ENCODE data around the gene SH3PXD2A. TPM values are rescaled to one million over a fixed set of nuclear protein-coding genes. Genes with fewer than 3 reads are reported as not detected.

Gene SH3PXD2A
- total and polyA plus RNA-seq, 12 donors: 6.9 to 44.9 (median 34.4) TPM

GRCh38 chr10:103722632-103723031 lies 132.7 kb downstream of the SH3PXD2A start:
- Histone ChIP-seq H3K27ac (no peak overlapping the region), H3K27me3 (no peaks in the 10 kb centered on the region), H3K4me1 (peaks cover 0 to 27% (median 5%) of the 10 kb centered on the region in 9 donors), H3K36me3 (peaks cover 0 to 49% (median 7%) of the 10 kb centered on the region in 9 donors), H3K4me3 (no peak overlapping the region), H3K9me3 (no peaks in the 10 kb centered on the region)
- 81 to 89% methylated on average over 7 of the region's 7 CpGs for WGBS, 2 donors
- ATAC-seq: no peak
- TF ChIP-seq, protein P1, sequence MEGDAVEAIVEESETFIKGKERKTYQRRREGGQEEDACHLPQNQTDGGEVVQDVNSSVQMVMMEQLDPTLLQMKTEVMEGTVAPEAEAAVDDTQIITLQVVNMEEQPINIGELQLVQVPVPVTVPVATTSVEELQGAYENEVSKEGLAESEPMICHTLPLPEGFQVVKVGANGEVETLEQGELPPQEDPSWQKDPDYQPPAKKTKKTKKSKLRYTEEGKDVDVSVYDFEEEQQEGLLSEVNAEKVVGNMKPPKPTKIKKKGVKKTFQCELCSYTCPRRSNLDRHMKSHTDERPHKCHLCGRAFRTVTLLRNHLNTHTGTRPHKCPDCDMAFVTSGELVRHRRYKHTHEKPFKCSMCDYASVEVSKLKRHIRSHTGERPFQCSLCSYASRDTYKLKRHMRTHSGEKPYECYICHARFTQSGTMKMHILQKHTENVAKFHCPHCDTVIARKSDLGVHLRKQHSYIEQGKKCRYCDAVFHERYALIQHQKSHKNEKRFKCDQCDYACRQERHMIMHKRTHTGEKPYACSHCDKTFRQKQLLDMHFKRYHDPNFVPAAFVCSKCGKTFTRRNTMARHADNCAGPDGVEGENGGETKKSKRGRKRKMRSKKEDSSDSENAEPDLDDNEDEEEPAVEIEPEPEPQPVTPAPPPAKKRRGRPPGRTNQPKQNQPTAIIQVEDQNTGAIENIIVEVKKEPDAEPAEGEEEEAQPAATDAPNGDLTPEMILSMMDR (IDR thresholded peaks at IDR 0.05): no peak
- no peak for DNase-seq
- intact Hi-C loops (cut with DNase I): no loop called here

GRCh38 chr10:103720964-103721335 lies 134.4 kb downstream of the SH3PXD2A start:
- peaks cover 0 to 24% (median 6%) of the 10 kb centered on the region in 9 donors for H3K4me1 ChIP-seq
- H3K4me3 ChIP-seq: no peak overlapping the region
- 75 to 85% methylated on average over 6 of the region's 6 CpGs for WGBS, 2 donors
- TF ChIP-seq, protein P1 (IDR thresholded peaks at IDR 0.05): no peak
- no peak for DNase-seq
- H3K36me3 ChIP-seq: peaks cover 0 to 49% (median 7%) of the 10 kb centered on the region in 9 donors
- no peak for ATAC-seq
- H3K27ac ChIP-seq: no peak overlapping the region
- intact Hi-C loops (cut with DNase I): no loop called here
- H3K27me3 ChIP-seq: no peaks in the 10 kb centered on the region
- no peaks in the 10 kb centered on the region for H3K9me3 ChIP-seq

GRCh38 chr10:103720328-103720963 lies 134.9 kb downstream of the SH3PXD2A start:
- peak in 5 of 8 donors; percentile 27 to 56 (median 45) for ATAC-seq
- no peaks in the 10 kb centered on the region for H3K9me3 ChIP-seq
- no peak overlapping the region for H3K4me3 ChIP-seq
- peaks cover 0 to 26% (median 9%) of the 10 kb centered on the region in 9 donors for H3K4me1 ChIP-seq
- TF ChIP-seq, protein P1 (IDR thresholded peaks at IDR 0.05): no peak
- DNase-seq: no peak
- WGBS, 2 donors: 54 to 65% methylated on average over 17 of the region's 17 CpGs
- peaks cover 0 to 49% (median 7%) of the 10 kb centered on the region in 9 donors for H3K36me3 ChIP-seq
- intact Hi-C loops (cut with DNase I): no loop called here
- H3K27me3 ChIP-seq: no peaks in the 10 kb centered on the region
- no peak overlapping the region for H3K27ac ChIP-seq

- H3K4me3 ChIP-seq: no peak overlapping the region
- no peak overlapping the region for H3K27ac ChIP-seq
- H3K27me3 ChIP-seq: no peaks in the 10 kb centered on the region
- peaks cover 0 to 26% (median 9%) of the 10 kb centered on the region in 9 donors for H3K4me1 ChIP-seq
- ATAC-seq (no peak), DNase-seq (no peak)
- intact Hi-C loops (cut with DNase I): loop anchor here in 2 of 10 donors (10.0 kb wide), 2 partner anchors 56 to 496 kb away; no protein-coding TSS in a partner anchor
- H3K9me3 ChIP-seq: no peaks in the 10 kb centered on the region
- 78 to 96% methylated on average over 5 of the region's 5 CpGs for WGBS, 2 donors
- TF ChIP-seq, protein P1 (IDR thresholded peaks at IDR 0.05): no peak
- peaks cover 0 to 48% (median 7%) of the 10 kb centered on the region in 9 donors for H3K36me3 ChIP-seq
Observed at GRCh38 chr10:103719036-103719435, 136.3 kb downstream of the SH3PXD2A start.

Data from heart right ventricle (tissue), 16 donors.